Cardiac muscle cell (in vitro differentiated cells and primary cell): Measurements from ENCODE around the gene PTBP1. TPM values are rescaled to one million over a fixed set of nuclear protein-coding genes. Genes with fewer than 3 reads are reported as not detected.
A peak's percentile ranks its signal among the peaks of the same experiment; 100 is the strongest.

ENCODE experiments used
- DNase-seq, 2 donors: peaks; one replicate each; pipeline versions ENCODE4 v3.0.0 to v3.0.0-alpha.2; 2010 to 2017; ENCODE audit warnings: low read depth in 1 of 2, low spot score in 1 of 2
- H3K27ac ChIP-seq: fragments of 200-600 bp; sonication (generic); 2 replicates; pipeline ENCODE4 v1.5.1; 2016
- H3K27me3 ChIP-seq: fragments of 200-600 bp; sonication (generic); 2 replicates; pipeline ENCODE4 v1.6.0; 2016; ENCODE audit warnings: control low read depth
- H3K36me3 ChIP-seq: fragments of 200-600 bp; sonication (generic); 2 replicates; pipeline ENCODE4 v1.5.1; 2016; ENCODE audit warnings: control low read depth
- H3K4me1 ChIP-seq: fragments of 200-600 bp; sonication (generic); 2 replicates; pipeline ENCODE4 v1.8.1; 2017; ENCODE audit warnings: low read depth, mild to moderate bottlenecking, mixed run types
- H3K4me3 ChIP-seq: fragments of 200-600 bp; sonication (generic); 2 replicates; pipeline ENCODE4 v1.5.1; 2016; ENCODE audit warnings: mild to moderate bottlenecking
- H3K9me3 ChIP-seq: fragments of 200-600 bp; sonication (generic); 2 replicates; pipeline ENCODE4 v1.5.1; 2017; ENCODE audit warnings: low read depth, mild to moderate bottlenecking, control low read depth
- CTCF ChIP-seq: IDR thresholded peaks from 2 replicates; pipeline ENCODE4 v1.5.1; 2012; ENCODE audit warnings: low read depth, mild to moderate bottlenecking, low read length
- polyA plus RNA-seq: library from polyadenylated mRNA; unstranded; fragments of >200 nt; fragmentation: Nextera tagmentation; extraction: Ambion mirVana; gene quantifications from 2 replicates; pipeline ENCODE4 v1.2.1, GENCODE V29; 2016
- total RNA-seq: library from RNA; depleted of rRNA; stranded (reverse); fragments of >200 nt; gene quantifications from 2 replicates; pipeline ENCODE4 v1.2.3, GENCODE V29; 2016

The PTBP1 gene
- total and polyA plus RNA-seq, 2 experiments from 2014 or later, result 92.7 to 110 TPM

- Histone ChIP-seq H3K27ac (peak overlapping the region; percentile 64), H3K4me3 (no peak overlapping the region), H3K4me1 (peaks cover 10% of the 10 kb centered on the region), H3K9me3 (no peaks in the 10 kb centered on the region), H3K27me3 (no peaks in the 10 kb centered on the region), H3K36me3 (no peaks in the 10 kb centered on the region)
- DNase-seq, result no peak
- no peak for TF ChIP-seq CTCF
Measured at GRCh38 chr19:795073-795611, 2.1 kb upstream of the PTBP1 start.

GRCh38 chr19:795691-796581 is 1.3 kb upstream of the PTBP1 start:
- no peaks in the 10 kb centered on the region for H3K27me3 ChIP-seq
- H3K27ac ChIP-seq, result peak overlapping the region; percentile 64
- no peaks in the 10 kb centered on the region for H3K9me3 ChIP-seq
- no peaks in the 10 kb centered on the region for H3K36me3 ChIP-seq
- no peak for TF ChIP-seq CTCF
- peaks cover 18% of the 10 kb centered on the region for H3K4me1 ChIP-seq
- DNase-seq, result no peak
- H3K4me3 ChIP-seq, result peak overlapping the region; percentile 48

GRCh38 chr19:797528-798414 is 519 bp downstream of the PTBP1 start:
- H3K27me3 ChIP-seq, result no peaks in the 10 kb centered on the region
- TF ChIP-seq CTCF, result no peak
- H3K36me3 ChIP-seq, result no peaks in the 10 kb centered on the region
- peak; percentile 90 to 96 for DNase-seq
- H3K4me3 ChIP-seq, result peak overlapping the region; percentile 97
- H3K9me3 ChIP-seq, result no peaks in the 10 kb centered on the region
- peak overlapping the region; percentile 99 for H3K27ac ChIP-seq
- H3K4me1 ChIP-seq, result peaks cover 34% of the 10 kb centered on the region

GRCh38 chr19:798415-799075 is 1.3 kb downstream of the PTBP1 start:
- Histone ChIP-seq H3K4me1 (peaks cover 37% of the 10 kb centered on the region), H3K27me3 (no peaks in the 10 kb centered on the region), H3K36me3 (no peaks in the 10 kb centered on the region), H3K4me3 (peak overlapping the region; percentile 97), H3K9me3 (no peaks in the 10 kb centered on the region), H3K27ac (peak overlapping the region; percentile 99)
- DNase-seq, result peak in 1 of 2 donors; percentile 20
- no peak for TF ChIP-seq CTCF
